D721Med (cell line): ENCODE measurements around the gene LST1.
A peak's percentile ranks its signal among the peaks of the same experiment; 100 is the strongest.

Experiments
- DNase-seq: peaks from one replicate; pipeline ENCODE4 v3.0.0; 2011; ENCODE audit warnings: low spot score; ENCODE audit not compliant: insufficient read length
- FAIRE-seq: peaks from 2 replicates; lab custom pipeline; 2011; peaks lifted over from hg19 to GRCh38; lab: Jason Lieb, UNC
- TF ChIP-seq, protein P1 (sequence below): IDR thresholded peaks from 2 replicates; pipeline ENCODE4 v1.5.1; 2012; ENCODE audit warnings: mild to moderate bottlenecking, control low read depth; ENCODE audit not compliant: insufficient read depth; ENCODE audit errors: missing control alignments

Gene LST1

DNA sequence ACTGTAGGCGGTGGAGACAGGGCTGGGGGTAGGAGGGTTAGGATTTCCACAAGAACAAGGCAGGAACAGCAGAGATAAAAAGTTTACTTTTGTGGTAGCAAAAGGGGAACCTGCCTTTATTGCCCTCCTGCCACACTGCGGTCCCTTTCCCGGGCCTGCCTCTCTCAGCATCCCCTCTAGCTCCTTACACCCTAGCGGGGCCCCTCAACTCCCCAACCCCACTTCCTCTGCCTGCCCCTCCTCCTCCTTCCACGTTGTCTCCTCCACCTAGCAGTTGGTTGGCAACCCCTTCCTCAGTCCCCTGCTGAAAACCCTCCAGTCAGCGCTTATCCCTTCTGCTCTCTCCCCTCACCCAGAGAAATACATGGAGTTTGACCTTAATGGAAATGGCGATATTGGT lies 29.7 kb downstream of the LST1 start:
- FAIRE-seq (no peak), DNase-seq (no peak)

DNA sequence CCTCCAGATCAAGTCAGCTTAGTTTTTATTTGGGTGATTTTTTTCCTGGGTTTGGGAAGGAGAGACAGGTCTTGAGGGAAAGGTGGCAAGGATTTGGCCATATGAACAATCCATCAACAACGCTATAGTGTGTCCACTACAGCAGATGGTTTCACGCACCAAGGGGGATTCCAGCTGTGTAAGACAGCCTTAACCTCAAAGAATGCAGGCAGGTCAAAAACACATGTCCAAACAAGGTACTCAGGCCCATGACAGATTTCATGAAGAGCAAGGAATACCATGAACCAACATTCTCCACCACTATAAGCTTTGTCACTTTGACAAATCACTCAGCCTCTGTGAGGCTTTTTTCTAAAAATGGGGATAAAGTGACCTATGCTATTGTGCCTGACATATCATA lies 30.9 kb downstream of the LST1 start:
- TF ChIP-seq, protein P1, sequence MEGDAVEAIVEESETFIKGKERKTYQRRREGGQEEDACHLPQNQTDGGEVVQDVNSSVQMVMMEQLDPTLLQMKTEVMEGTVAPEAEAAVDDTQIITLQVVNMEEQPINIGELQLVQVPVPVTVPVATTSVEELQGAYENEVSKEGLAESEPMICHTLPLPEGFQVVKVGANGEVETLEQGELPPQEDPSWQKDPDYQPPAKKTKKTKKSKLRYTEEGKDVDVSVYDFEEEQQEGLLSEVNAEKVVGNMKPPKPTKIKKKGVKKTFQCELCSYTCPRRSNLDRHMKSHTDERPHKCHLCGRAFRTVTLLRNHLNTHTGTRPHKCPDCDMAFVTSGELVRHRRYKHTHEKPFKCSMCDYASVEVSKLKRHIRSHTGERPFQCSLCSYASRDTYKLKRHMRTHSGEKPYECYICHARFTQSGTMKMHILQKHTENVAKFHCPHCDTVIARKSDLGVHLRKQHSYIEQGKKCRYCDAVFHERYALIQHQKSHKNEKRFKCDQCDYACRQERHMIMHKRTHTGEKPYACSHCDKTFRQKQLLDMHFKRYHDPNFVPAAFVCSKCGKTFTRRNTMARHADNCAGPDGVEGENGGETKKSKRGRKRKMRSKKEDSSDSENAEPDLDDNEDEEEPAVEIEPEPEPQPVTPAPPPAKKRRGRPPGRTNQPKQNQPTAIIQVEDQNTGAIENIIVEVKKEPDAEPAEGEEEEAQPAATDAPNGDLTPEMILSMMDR = no peak
- DNase-seq (no peak), FAIRE-seq (no peak)

More for the DNA sequence above, 29.7 kb downstream of the LST1 start:
- TF ChIP-seq, protein P1 = no peak

DNA sequence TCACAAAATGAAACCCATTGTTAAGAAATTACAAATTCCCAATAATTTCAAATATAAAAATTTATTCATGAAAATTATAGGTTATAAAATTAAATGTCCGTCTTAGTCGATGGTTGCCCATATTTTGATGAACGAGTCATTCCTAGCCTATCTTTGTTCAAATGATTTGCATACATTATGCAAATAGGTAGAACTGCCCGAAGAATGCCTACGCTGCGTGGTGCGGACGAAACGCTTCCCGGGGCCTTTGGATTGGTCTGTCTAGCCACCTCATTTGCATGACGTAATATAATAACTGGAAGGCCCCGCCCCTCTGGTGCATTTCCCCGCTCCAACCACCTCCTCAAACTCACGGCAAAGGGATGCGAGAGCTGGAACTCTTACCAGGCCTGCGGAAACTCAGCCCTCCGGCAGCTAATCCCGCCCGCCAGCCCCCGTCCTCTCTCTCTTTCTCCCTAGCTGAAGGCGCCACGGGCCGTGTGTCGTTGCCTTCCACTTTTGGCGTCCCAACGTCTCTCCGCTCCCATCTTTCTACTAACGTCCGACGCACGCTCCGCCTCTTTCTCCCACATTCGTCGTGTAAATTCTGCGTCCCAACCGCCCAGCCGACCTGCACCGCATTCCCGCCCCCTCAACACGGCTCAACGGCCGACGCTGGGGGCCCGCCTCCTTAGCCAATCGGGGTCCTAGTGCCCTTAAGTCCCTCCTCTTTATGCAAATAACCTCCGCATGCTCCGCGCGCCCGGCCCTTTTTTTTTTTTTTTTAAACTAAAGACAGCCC lies 33.9 kb downstream of the LST1 start:
- TF ChIP-seq, protein P1 = no peak
- FAIRE-seq (no peak), DNase-seq (peak; percentile 73)

DNA sequence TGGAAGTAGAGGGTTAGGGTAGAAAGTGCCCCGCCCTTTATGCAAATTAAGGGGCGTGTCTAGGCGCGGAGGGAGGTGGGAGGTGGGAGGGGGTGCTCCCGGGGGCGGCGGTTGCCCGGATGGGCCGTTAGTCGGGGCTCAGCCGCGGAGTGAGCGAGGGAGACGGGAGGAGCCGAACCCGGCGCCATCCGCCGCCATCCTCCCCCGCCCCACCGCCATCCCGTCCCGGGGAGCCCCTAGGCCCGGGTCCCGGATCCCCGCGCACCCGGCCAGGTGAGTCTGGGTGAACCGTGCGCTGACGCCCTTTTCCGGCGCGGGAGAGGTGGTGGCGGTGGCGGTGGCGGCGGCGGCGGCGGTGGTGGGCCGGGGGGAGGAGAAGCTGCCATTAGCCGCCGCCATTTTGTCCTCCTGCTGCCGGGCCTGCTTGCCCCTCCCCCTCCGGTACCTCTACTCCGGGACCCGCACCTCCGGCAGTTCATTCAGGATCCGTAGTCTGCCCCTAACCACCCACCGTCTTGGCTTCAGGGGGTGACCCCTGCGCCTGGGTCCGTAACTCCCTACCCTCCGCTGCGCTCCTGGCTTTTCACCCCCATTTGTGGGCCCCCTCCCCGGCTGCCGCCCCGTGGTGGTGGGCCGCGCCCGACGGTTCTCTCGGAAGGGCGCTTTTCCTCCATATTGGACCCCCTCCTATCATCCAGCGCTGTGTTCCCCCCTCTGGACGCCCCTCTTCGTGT lies 34.7 kb downstream of the LST1 start, which contains the start of gene PRRC2A:
Gene PRRC2A (plus strand): TSS at position 130 of the 734 bp plus-strand sequence. CDS start 2,075 bp downstream, outside the sequence.
- TF ChIP-seq, protein P1 = no peak
- DNase-seq (peak; percentile 73), FAIRE-seq (no peak)

DNA sequence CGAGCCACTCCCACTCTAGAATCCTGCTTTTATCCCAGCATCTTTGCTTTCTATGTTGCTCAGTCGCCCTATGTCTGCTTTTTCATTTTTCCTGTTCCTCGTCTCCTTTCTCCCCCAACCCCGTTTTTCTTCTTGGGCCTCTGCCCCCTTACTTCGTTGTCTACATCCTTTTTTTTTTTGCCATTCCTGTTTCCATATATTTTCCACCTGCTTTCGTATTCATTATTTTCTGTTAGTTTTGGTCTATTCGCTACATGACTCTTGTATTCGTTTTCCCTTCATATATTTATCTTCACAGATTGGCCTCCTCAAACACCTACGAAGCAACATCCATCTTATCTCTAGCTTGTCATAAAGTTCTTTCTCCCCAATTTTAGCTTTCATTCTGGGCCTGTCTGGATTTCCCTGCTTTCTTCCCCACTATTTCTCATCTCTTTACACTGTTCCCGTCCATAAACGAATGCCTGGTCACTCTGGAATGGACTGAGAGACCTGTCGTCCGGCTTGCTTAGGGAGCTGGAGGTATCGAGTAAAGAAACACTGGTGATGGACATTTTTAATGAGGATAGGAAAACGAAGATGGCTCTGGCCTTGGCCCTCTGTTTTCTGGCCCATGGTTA lies 35.4 kb downstream of the LST1 start:
- TF ChIP-seq, protein P1 = no peak
- DNase-seq (no peak), FAIRE-seq (no peak)

DNA sequence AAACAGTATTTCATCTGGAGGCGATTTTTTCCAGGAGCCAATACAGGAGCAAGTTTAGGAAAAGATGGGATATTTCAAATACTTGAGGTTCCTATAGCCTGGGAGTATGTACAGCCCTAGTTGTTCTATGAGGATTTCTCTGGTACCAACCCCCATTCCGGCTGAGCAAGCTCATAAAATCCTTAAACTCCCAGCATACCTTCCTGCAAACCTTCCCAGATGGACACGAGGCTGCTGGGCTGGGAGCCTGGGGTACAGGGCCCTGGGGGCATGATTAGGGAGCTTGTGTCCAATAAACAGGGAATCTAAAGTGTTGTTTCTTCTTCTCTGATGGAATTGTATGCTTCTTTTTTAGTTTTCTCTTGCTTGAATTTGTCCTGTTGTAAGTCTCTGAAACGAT lies 35.9 kb downstream of the LST1 start:
- DNase-seq (no peak), FAIRE-seq (no peak)

More for the DNA sequence above, 35.9 kb downstream of the LST1 start:
- TF ChIP-seq, protein P1 = no peak
